HG03095 (cell line): ENCODE results near the gene PTPA.
A peak's percentile ranks its signal among the peaks of the same experiment; 100 is the strongest.
"Not testable (repeated sequence)": the region's sequence is repeated elsewhere in the genome, so short reads cannot be mapped to it uniquely, and the experiment has no call there.

Experiments used
- ATAC-seq: cut with Tn5 transposase; IDR thresholded peaks from one replicate; pipeline ENCODE4 v1.9.1; 2021; ENCODE audit warnings: moderate library complexity; ENCODE audit not compliant: unreplicated experiment

The PTPA gene

GRCh38 chr9:129108805-129109536, 2.2 kb upstream of the PTPA start:
- ATAC-seq, result no peak

GRCh38 chr9:129109537-129109903, 1.7 kb upstream of the PTPA start:
- ATAC-seq, result no peak

- ATAC-seq, result peak; percentile 19
Measured at GRCh38 chr9:129109952-129110739, 1.1 kb upstream of the PTPA start.

GRCh38 chr9:129111528-129112151, 425 bp downstream of the PTPA start:
- ATAC-seq, result no peak

- ATAC-seq, result not testable (repeated sequence)
Measured at GRCh38 chr9:129112526-129112925, 1.3 kb downstream of the PTPA start.

- ATAC-seq, result no peak
Measured at GRCh38 chr9:129113645-129114304, 2.6 kb downstream of the PTPA start.

- no peak for ATAC-seq
Measured at GRCh38 chr9:129118799-129119198, 7.6 kb downstream of the PTPA start.

- ATAC-seq, result no peak
Measured at GRCh38 chr9:129121483-129121882, 10.3 kb downstream of the PTPA start.

- ATAC-seq, result no peak
Measured at GRCh38 chr9:129122133-129122532, 10.9 kb downstream of the PTPA start.

- ATAC-seq, result not testable (repeated sequence)
Measured at GRCh38 chr9:129122976-129123375, 11.8 kb downstream of the PTPA start.

GRCh38 chr9:129124506-129125069, 13.4 kb downstream of the PTPA start:
- ATAC-seq, result no peak

- no peak for ATAC-seq
Measured at GRCh38 chr9:129125478-129125877, 14.3 kb downstream of the PTPA start.

- no peak for ATAC-seq
Measured at GRCh38 chr9:129126749-129127618, 15.8 kb downstream of the PTPA start.

GRCh38 chr9:129128689-129129088, 17.5 kb downstream of the PTPA start:
- ATAC-seq, result no peak

GRCh38 chr9:129130271-129130670, 19.1 kb downstream of the PTPA start:
- ATAC-seq, result not testable (repeated sequence)

- no peak for ATAC-seq
Measured at GRCh38 chr9:129130791-129131190, 19.6 kb downstream of the PTPA start.

GRCh38 chr9:129131300-129132145, 20.3 kb downstream of the PTPA start:
- ATAC-seq, result no peak

GRCh38 chr9:129133082-129133481, 21.9 kb downstream of the PTPA start:
- ATAC-seq, result no peak

- no peak for ATAC-seq
Measured at GRCh38 chr9:129135476-129135875, 24.3 kb downstream of the PTPA start.
